Loucy (cell line): Measurements from ENCODE around the gene FOXP3.

Source experiments
- H2AFZ ChIP-seq: fragments of 200-600 bp; sonication (generic); 2 replicates; pipeline ENCODE4 v1.6.0; 2016; ENCODE audit warnings: antibody characterized with exemption, mild to moderate bottlenecking, low read length, moderate library complexity
- H3F3A ChIP-seq: fragments of 200-600 bp; 2 replicates; pipeline ENCODE4 v1.6.0; 2016; ENCODE audit warnings: antibody characterized with exemption, low read depth, mild to moderate bottlenecking
- H3K27me3 ChIP-seq: fragments of 200-600 bp; sonication (generic); 2 replicates; pipeline ENCODE4 v1.6.1; 2014; ENCODE audit warnings: low read length, mild to moderate bottlenecking; ENCODE audit not compliant: insufficient read depth, poor library complexity, severe bottlenecking
- H3K36me3 ChIP-seq: fragments of 200-600 bp; sonication (generic); 2 replicates; pipeline ENCODE4 v1.6.1; 2016; ENCODE audit warnings: low read length; ENCODE audit not compliant: insufficient read depth
- H3K4me1 ChIP-seq: fragments of 200-600 bp; sonication (generic); 2 replicates; pipeline ENCODE4 v1.5.1; 2014; ENCODE audit warnings: low read length, mild to moderate bottlenecking; ENCODE audit not compliant: insufficient read depth, poor library complexity, severe bottlenecking
- H3K4me2 ChIP-seq: fragments of 200-600 bp; sonication (generic); 2 replicates; pipeline ENCODE4 v1.6.0; 2014; ENCODE audit warnings: antibody characterized with exemption, low read length, low read depth, mild to moderate bottlenecking; ENCODE audit not compliant: poor library complexity, severe bottlenecking
- H3K4me3 ChIP-seq: fragments of 200-600 bp; sonication (generic); 2 replicates; pipeline ENCODE4 v1.5.1; 2014; ENCODE audit warnings: low read length, mild to moderate bottlenecking, mixed read lengths; ENCODE audit not compliant: poor library complexity, severe bottlenecking
- H3K79me2 ChIP-seq: fragments of 200-600 bp; sonication (generic); 2 replicates; pipeline ENCODE4 v1.6.1; 2014; ENCODE audit warnings: low read length; ENCODE audit not compliant: insufficient read depth
- H3K9ac ChIP-seq: fragments of 200-600 bp; sonication (generic); 2 replicates; pipeline ENCODE4 v1.6.0; 2014; ENCODE audit warnings: mild to moderate bottlenecking, low read depth, low read length, moderate library complexity; ENCODE audit not compliant: poor library complexity, severe bottlenecking
- H3K9me2 ChIP-seq: fragments of 200-600 bp; sonication (generic); replicated peaks from 2 replicates; pipeline ENCODE4 v1.6.1; 2016; ENCODE audit warnings: low read depth, low read length, mixed read lengths
- H3K9me3 ChIP-seq: fragments of 200-600 bp; sonication (generic); 2 replicates; pipeline ENCODE4 v1.6.1; 2014; ENCODE audit warnings: mild to moderate bottlenecking, antibody characterized with exemption, low read length, low read depth; ENCODE audit not compliant: insufficient read depth
- H4K20me1 ChIP-seq: fragments of 200-600 bp; sonication (generic); 2 replicates; pipeline ENCODE4 v1.6.0; 2014; ENCODE audit warnings: antibody characterized with exemption, low read length, mild to moderate bottlenecking; ENCODE audit not compliant: insufficient read depth, poor library complexity, severe bottlenecking
- EZH2phosphoT487 ChIP-seq: fragments of 200-600 bp; IDR thresholded peaks from 2 replicates; pipeline ENCODE4 v1.6.1; 2018; ENCODE audit warnings: antibody characterized with exemption, mild to moderate bottlenecking, moderate library complexity, borderline replicate concordance
- TF ChIP-seq, protein P1 (sequence below): fragments of 200-600 bp; sonication (generic); conservative IDR thresholded peaks from 2 replicates; pipeline ENCODE4 v1.5.1; 2014; ENCODE audit warnings: mild to moderate bottlenecking, antibody characterized with exemption, low read length

The FOXP3 gene

DNA sequence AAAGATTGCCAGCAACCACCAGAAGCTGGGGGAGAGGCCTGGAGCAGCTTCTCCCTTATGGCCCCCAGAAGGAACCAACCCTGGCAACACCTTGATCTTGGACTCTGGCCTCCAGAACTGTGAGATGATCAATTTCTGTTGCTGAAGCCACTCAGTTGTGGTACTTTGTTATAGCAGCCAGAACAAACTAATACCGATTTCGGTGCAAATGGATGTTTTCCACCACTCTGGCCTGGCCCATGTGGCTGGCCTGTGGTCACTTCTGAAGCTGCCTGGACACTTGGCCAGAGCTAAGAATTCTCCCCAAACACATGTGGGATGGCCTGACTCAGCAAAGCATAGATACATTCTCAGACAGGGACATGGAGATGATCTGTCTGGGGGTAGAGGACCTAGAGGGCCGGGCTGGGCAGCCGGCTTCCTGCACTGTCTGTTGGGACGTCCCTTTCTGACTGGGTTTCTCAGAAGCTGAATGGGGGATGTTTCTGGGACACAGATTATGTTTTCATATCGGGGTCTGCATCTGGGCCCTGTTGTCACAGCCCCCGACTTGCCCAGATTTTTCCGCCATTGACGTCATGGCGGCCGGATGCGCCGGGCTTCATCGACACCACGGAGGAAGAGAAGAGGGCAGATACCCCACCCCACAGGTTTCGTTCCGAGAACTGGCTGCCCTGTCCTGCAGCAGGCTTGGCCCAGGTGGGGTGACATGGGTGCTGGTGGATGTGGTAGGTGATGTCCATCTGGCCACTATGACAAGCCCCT is 4.1 kb downstream of the FOXP3 start:
- TF ChIP-seq, protein P1, sequence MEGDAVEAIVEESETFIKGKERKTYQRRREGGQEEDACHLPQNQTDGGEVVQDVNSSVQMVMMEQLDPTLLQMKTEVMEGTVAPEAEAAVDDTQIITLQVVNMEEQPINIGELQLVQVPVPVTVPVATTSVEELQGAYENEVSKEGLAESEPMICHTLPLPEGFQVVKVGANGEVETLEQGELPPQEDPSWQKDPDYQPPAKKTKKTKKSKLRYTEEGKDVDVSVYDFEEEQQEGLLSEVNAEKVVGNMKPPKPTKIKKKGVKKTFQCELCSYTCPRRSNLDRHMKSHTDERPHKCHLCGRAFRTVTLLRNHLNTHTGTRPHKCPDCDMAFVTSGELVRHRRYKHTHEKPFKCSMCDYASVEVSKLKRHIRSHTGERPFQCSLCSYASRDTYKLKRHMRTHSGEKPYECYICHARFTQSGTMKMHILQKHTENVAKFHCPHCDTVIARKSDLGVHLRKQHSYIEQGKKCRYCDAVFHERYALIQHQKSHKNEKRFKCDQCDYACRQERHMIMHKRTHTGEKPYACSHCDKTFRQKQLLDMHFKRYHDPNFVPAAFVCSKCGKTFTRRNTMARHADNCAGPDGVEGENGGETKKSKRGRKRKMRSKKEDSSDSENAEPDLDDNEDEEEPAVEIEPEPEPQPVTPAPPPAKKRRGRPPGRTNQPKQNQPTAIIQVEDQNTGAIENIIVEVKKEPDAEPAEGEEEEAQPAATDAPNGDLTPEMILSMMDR = no peak
- H3K9me2 ChIP-seq = no peaks in the 10 kb centered on the region
- H3K9me3 ChIP-seq = no peaks in the 10 kb centered on the region
- H3K36me3 ChIP-seq = no peaks in the 10 kb centered on the region
- no peaks in the 10 kb centered on the region for H3K79me2 ChIP-seq
- H3K27me3 ChIP-seq = no peaks in the 10 kb centered on the region
- H3K9ac ChIP-seq = no peak overlapping the region
- no peaks in the 10 kb centered on the region for H4K20me1 ChIP-seq
- no peaks in the 10 kb centered on the region for H3K4me1 ChIP-seq
- no peak overlapping the region for H2AFZ ChIP-seq
- no peak overlapping the region for H3K4me2 ChIP-seq
- no peak overlapping the region for H3K4me3 ChIP-seq
- H3F3A ChIP-seq = no peaks in the 10 kb centered on the region

DNA sequence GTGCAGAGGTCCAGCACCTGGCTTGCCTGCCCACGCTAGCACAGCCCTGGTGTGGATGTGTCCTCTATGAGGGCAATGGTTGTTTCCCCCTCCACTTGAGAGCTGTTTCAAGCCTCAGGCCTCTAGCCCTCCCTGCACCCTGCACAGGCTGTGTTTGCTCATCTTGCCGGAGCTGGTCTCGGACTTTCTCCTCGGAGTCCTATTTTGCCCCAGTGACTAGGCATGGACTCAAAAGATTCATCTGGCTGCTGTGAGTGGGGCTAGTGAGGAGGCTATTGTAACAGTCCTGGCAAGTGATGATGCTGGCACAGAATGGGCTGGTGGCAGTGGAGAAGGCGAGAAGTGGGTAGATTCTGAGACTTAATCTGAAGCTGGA is 5.8 kb downstream of the FOXP3 start:
- H3K79me2 ChIP-seq = no peaks in the 10 kb centered on the region
- H3F3A ChIP-seq = no peaks in the 10 kb centered on the region
- H3K9me2 ChIP-seq = no peaks in the 10 kb centered on the region
- TF ChIP-seq, protein P1 = no peak
- TF ChIP-seq EZH2phosphoT487 = no peak
- no peak overlapping the region for H3K4me2 ChIP-seq
- no peaks in the 10 kb centered on the region for H4K20me1 ChIP-seq
- no peak overlapping the region for H3K9ac ChIP-seq
- H2AFZ ChIP-seq = no peak overlapping the region
- no peak overlapping the region for H3K4me3 ChIP-seq
- H3K4me1 ChIP-seq = no peaks in the 10 kb centered on the region
- no peaks in the 10 kb centered on the region for H3K9me3 ChIP-seq
- no peaks in the 10 kb centered on the region for H3K27me3 ChIP-seq
- H3K36me3 ChIP-seq = no peaks in the 10 kb centered on the region

DNA sequence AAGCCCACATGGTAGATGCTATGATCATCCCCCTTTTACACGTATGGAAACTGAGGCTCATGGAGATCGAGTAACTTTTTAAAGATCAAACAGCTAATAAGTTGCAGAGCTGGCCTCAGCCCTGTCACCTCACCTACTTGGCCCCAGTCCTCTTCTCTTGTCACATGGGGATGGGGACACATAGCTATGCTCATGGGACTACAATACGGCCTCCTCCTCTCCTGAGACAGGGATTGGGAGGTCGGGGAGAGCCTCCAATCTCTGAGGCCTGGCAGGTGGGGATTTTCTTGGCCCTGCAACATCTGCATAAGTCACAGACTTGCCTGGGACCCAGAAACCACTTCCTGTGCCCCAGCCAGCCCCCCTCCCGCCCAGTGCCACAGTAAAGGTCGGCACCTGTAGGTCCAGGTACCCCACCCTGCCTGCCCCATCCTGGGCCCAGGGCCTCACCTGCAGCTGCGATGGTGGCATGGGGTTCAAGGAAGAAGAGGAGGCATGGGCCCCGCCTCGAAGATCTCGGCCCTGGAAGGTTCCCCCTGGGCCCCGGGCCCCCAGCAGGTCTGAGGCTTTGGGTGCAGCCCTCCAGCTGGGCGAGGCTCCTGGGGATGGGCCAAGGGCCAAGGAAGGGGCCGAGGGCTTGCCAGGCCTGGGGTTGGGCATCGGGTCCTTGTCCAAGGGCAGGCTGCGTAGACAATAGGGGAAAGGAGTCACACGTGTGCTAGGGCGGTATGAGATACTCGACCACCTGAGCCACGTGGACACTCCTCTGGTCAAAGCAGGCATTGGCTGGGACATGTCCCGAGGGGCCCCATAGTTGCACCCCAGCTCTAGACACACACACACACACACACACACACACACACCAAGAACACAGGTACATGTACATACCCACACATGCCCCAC is 6.4 kb downstream of the FOXP3 start:
- no peaks in the 10 kb centered on the region for H3K9me3 ChIP-seq
- no peaks in the 10 kb centered on the region for H3K79me2 ChIP-seq
- TF ChIP-seq EZH2phosphoT487 = no peak
- TF ChIP-seq, protein P1 = no peak
- H3K9me2 ChIP-seq = no peaks in the 10 kb centered on the region
- H3K4me1 ChIP-seq = no peaks in the 10 kb centered on the region
- H2AFZ ChIP-seq = no peak overlapping the region
- H3K4me3 ChIP-seq = no peak overlapping the region
- H3F3A ChIP-seq = no peaks in the 10 kb centered on the region
- no peaks in the 10 kb centered on the region for H3K27me3 ChIP-seq
- H3K4me2 ChIP-seq = no peak overlapping the region
- H3K9ac ChIP-seq = no peak overlapping the region
- H4K20me1 ChIP-seq = no peaks in the 10 kb centered on the region
- H3K36me3 ChIP-seq = no peaks in the 10 kb centered on the region
